ENCODE data around the gene TJAP1.

The TJAP1 gene

GRCh38 chr6:43515808-43516207 lies 38.4 kb downstream of the TJAP1 start:
- DNase-seq (ENCODE audit: low read depth in 1 of 2, low spot score in 1 of 2), result no peak
- TF ChIP-seq SPI1 (IDR thresholded peaks at IDR 0.05; ENCODE audit: borderline replicate concordance, low read depth), result no peak
- no peak for TF ChIP-seq GABPA (IDR thresholded peaks at IDR 0.05; ENCODE audit: low read depth)
- TF ChIP-seq CTCF (IDR thresholded peaks at IDR 0.05; ENCODE audit: insufficient read depth, low read length), result no peak
- no peak for TF ChIP-seq POLR2AphosphoS5 (IDR thresholded peaks at IDR 0.05; ENCODE audit: low read depth)
- TF ChIP-seq REST (IDR thresholded peaks at IDR 0.05; ENCODE audit: insufficient replicate concordance, low read depth), result no peak
- Histone ChIP-seq H3K4me3 (replicated peaks; ENCODE audit: insufficient read depth, low read length) (peak overlapping the region; percentile 92), H3K27ac (replicated peaks) (peak overlapping the region; percentile 82), H3K27me3 (ENCODE audit: insufficient read depth, poor library complexity, severe bottlenecking) (no peaks in the 10 kb centered on the region)

GRCh38 chr6:43516367-43516696 lies 39.0 kb downstream of the TJAP1 start:
- DNase-seq (ENCODE audit: low read depth in 1 of 2, low spot score in 1 of 2), result no peak
- H3K27ac ChIP-seq (replicated peaks), result peak overlapping the region; percentile 82
- peak overlapping the region; percentile 92 for H3K4me3 ChIP-seq (replicated peaks; ENCODE audit: insufficient read depth, low read length)

More at GRCh38 chr6:43516367-43516696, 39.0 kb downstream of the TJAP1 start:
- TF ChIP-seq REST (IDR thresholded peaks at IDR 0.05; ENCODE audit: insufficient replicate concordance, low read depth) (no peak), SPI1 (IDR thresholded peaks at IDR 0.05; ENCODE audit: borderline replicate concordance, low read depth) (no peak), CTCF (IDR thresholded peaks at IDR 0.05; ENCODE audit: insufficient read depth, low read length) (no peak), POLR2AphosphoS5 (IDR thresholded peaks at IDR 0.05; ENCODE audit: low read depth) (no peak), GABPA (IDR thresholded peaks at IDR 0.05; ENCODE audit: low read depth) (no peak)
- no peaks in the 10 kb centered on the region for H3K27me3 ChIP-seq (ENCODE audit: insufficient read depth, poor library complexity, severe bottlenecking)

Data from HL-60 (cell line).